ENCODE measurements around the gene KRTAP10-9.
"Not testable (repeated sequence)": the region's sequence is repeated elsewhere in the genome, so short reads cannot be mapped to it uniquely, and the experiment has no call there.

The KRTAP10-9 gene

GRCh38 chr21:44628707-44629391 is 2.0 kb downstream of the KRTAP10-9 start:
- peaks cover 44% of the 10 kb centered on the region for H3K9me3 Mint-ChIP-seq
- H3K4me1 Mint-ChIP-seq = no peaks in the 10 kb centered on the region
- peaks cover 26% of the 10 kb centered on the region for H3K27me3 Mint-ChIP-seq (ENCODE audit: low read depth)
- no peak overlapping the region for H3K4me3 Mint-ChIP-seq
- TF ChIP-seq CTCF (IDR thresholded peaks at IDR 0.05; ENCODE audit: unreplicated experiment in 3 of 3) = no peak
- peaks cover 20% of the 10 kb centered on the region for H3K36me3 Mint-ChIP-seq (ENCODE audit: low read depth)
- no peak overlapping the region for H3K27ac Mint-ChIP-seq

- H3K9me3 Mint-ChIP-seq = peaks cover 35% of the 10 kb centered on the region
- H3K36me3 Mint-ChIP-seq (ENCODE audit: low read depth) = peaks cover 13% of the 10 kb centered on the region
- no peaks in the 10 kb centered on the region for H3K4me1 Mint-ChIP-seq
- no peak overlapping the region for H3K4me3 Mint-ChIP-seq
- H3K27ac Mint-ChIP-seq = no peak overlapping the region
- no peak for TF ChIP-seq CTCF (IDR thresholded peaks at IDR 0.05; ENCODE audit: unreplicated experiment in 3 of 3)
- peaks cover 30% of the 10 kb centered on the region for H3K27me3 Mint-ChIP-seq (ENCODE audit: low read depth)
Observed at GRCh38 chr21:44630440-44630839, 3.5 kb downstream of the KRTAP10-9 start.

GRCh38 chr21:44632067-44632466 is 5.2 kb downstream of the KRTAP10-9 start:
- H3K27me3 Mint-ChIP-seq (ENCODE audit: low read depth) = peaks cover 23% of the 10 kb centered on the region
- peaks cover 13% of the 10 kb centered on the region for H3K36me3 Mint-ChIP-seq (ENCODE audit: low read depth)
- no peak for TF ChIP-seq CTCF (IDR thresholded peaks at IDR 0.05; ENCODE audit: unreplicated experiment in 3 of 3)
- H3K4me1 Mint-ChIP-seq = no peaks in the 10 kb centered on the region
- H3K9me3 Mint-ChIP-seq = peaks cover 35% of the 10 kb centered on the region
- no peak overlapping the region for H3K4me3 Mint-ChIP-seq
- no peak overlapping the region for H3K27ac Mint-ChIP-seq

- Mint-ChIP-seq H3K9me3 (peaks cover 36% of the 10 kb centered on the region), H3K27me3 (ENCODE audit: low read depth) (peaks cover 18% of the 10 kb centered on the region), H3K4me1 (no peaks in the 10 kb centered on the region), H3K4me3 (no peak overlapping the region), H3K27ac (no peak overlapping the region), H3K36me3 (ENCODE audit: low read depth) (no peaks in the 10 kb centered on the region)
- TF ChIP-seq CTCF (IDR thresholded peaks at IDR 0.05; ENCODE audit: unreplicated experiment in 3 of 3) = no peak
Observed at GRCh38 chr21:44636209-44637017, 9.5 kb downstream of the KRTAP10-9 start.

GRCh38 chr21:44637018-44637850 is 10.3 kb downstream of the KRTAP10-9 start, which contains the start of gene KRTAP10-10:
KRTAP10-10 (plus strand) TSS chr21:44637356; CDS start chr21:44637418, 62 bp downstream.
- Mint-ChIP-seq H3K4me1 (no peaks in the 10 kb centered on the region), H3K9me3 (peaks cover 33% of the 10 kb centered on the region), H3K4me3 (no peak within 1 kb of the TSS), H3K27ac (no peak within 1 kb of the TSS), H3K27me3 (ENCODE audit: low read depth) (peaks cover 18% of the 10 kb centered on the region), H3K36me3 (ENCODE audit: low read depth) (no peaks in the 10 kb centered on the region)
- TF ChIP-seq CTCF (IDR thresholded peaks at IDR 0.05; ENCODE audit: unreplicated experiment in 3 of 3) = no peak

GRCh38 chr21:44637851-44638348 is 11.0 kb downstream of the KRTAP10-9 start:
- not testable (repeated sequence) for H3K36me3 Mint-ChIP-seq (ENCODE audit: low read depth); H3K4me1 Mint-ChIP-seq; H3K27ac Mint-ChIP-seq; H3K4me3 Mint-ChIP-seq
- H3K9me3 Mint-ChIP-seq = peaks cover 33% of the 10 kb centered on the region
- H3K27me3 Mint-ChIP-seq (ENCODE audit: low read depth) = peaks cover 18% of the 10 kb centered on the region

- not testable (repeated sequence) for H3K4me3 Mint-ChIP-seq; H3K27ac Mint-ChIP-seq; H3K4me1 Mint-ChIP-seq; H3K36me3 Mint-ChIP-seq (ENCODE audit: low read depth)
- Mint-ChIP-seq H3K27me3 (ENCODE audit: low read depth) (peaks cover 13% of the 10 kb centered on the region), H3K9me3 (peaks cover 35% of the 10 kb centered on the region)
Observed at GRCh38 chr21:44638506-44639330, 11.8 kb downstream of the KRTAP10-9 start.
